ENCODE results near the gene RANBP6.
A peak's percentile ranks its signal among the peaks of the same experiment; 100 is the strongest.

The RANBP6 gene

GRCh38 chr9:6007058-6007769 is 8.2 kb downstream of the RANBP6 start:
- DNase-seq (ENCODE audit: low read depth in 2 of 2): peak; percentile 83 to 95

- no peak for DNase-seq (ENCODE audit: low read depth in 2 of 2)
These were observed 8.7 kb downstream of the RANBP6 start for GRCh38 chr9:6006749-6007057.

- DNase-seq (ENCODE audit: low read depth in 2 of 2): no peak
These were observed 14.5 kb downstream of the RANBP6 start for GRCh38 chr9:6000955-6001354.

GRCh38 chr9:5999443-6000101 is 15.9 kb downstream of the RANBP6 start:
- DNase-seq (ENCODE audit: low read depth in 2 of 2): no peak

GRCh38 chr9:5994493-5994892 is 20.9 kb downstream of the RANBP6 start:
- no peak for DNase-seq (ENCODE audit: low read depth in 2 of 2)

- no peak for DNase-seq (ENCODE audit: low read depth in 2 of 2)
These were observed 27.2 kb downstream of the RANBP6 start for GRCh38 chr9:5988265-5988664.

- no peak for DNase-seq (ENCODE audit: low read depth in 2 of 2)
These were observed 32.4 kb downstream of the RANBP6 start for GRCh38 chr9:5983042-5983441.

- no peak for DNase-seq (ENCODE audit: low read depth in 2 of 2)
These were observed 33.1 kb downstream of the RANBP6 start for GRCh38 chr9:5982317-5982716.

- no peak for DNase-seq (ENCODE audit: low read depth in 2 of 2)
These were observed 36.9 kb downstream of the RANBP6 start for GRCh38 chr9:5978523-5978922.

GRCh38 chr9:5976674-5977397 is 38.6 kb downstream of the RANBP6 start:
- DNase-seq (ENCODE audit: low read depth in 2 of 2): no peak

- no peak for DNase-seq (ENCODE audit: low read depth in 2 of 2)
These were observed 43.7 kb downstream of the RANBP6 start for GRCh38 chr9:5971740-5972139.
